NCI-H1105 (cell line): Measurements from ENCODE around the gene EDC3.
A peak's percentile ranks its signal among the peaks of the same experiment; 100 is the strongest.
"Not testable (repeated sequence)": the region's sequence is repeated elsewhere in the genome, so short reads cannot be mapped to it uniquely, and the experiment has no call there.

Source experiments
- DNase-seq: peaks from one replicate; lab custom pipeline; 2025; lab: John Stamatoyannopoulos, UW

The EDC3 gene

DNA sequence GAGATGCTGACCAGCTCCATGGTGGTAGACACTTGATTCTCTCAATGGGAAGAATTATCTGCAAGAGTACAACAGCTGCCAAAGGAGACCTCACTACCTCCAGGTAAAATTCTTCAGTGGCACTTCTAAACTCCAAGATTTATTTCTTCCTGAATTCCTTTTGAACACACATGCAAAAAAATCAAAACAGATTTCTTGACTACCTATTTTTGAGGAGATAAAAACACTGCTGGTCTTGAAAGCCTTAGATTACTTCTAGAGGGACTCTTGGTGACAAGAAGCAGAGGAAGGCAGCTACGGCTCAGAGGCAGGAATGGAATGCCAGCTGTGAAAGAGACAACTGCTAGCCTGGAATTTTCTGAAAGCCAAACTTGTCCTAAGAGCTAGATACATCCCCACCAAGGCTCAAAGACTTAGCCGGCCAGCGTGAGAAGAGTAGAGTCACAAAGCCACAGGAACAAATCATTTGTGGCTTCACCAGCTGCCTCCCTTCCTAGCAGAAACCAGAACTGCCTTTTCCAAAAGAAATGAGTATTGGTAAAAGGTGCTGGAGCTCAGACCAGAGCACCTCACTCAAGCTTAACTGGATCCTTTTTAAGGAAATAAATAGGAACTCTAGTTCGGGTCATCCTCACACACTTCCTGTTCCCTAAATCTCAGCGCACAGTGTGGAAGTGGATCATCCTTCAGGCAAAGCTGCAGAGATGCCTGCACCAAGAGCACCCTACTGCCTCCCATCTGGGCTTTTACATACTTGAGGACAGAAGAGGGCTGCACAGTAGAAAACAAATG, 47.6 kb downstream of the EDC3 start:
- DNase-seq = no peak

DNA sequence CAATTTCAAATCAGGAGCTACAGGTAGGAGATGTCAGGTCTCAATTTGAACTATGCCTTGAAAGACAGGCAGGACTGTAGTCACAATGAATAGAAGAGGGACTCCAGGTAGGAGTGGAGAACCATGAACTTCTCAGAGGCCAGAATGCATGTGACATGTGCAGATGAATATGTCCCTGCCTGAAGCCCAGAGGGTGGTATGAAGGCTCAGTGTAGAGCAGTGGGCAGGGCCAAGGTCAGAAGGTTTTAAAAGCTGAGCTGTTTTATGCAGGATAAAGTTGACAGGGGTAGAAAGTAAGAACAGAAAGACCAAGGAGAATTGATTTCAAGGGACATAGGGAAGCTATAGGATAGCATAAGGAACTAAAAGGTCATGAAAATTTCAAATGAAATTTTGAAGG, 49.3 kb downstream of the EDC3 start:
- DNase-seq = no peak

DNA sequence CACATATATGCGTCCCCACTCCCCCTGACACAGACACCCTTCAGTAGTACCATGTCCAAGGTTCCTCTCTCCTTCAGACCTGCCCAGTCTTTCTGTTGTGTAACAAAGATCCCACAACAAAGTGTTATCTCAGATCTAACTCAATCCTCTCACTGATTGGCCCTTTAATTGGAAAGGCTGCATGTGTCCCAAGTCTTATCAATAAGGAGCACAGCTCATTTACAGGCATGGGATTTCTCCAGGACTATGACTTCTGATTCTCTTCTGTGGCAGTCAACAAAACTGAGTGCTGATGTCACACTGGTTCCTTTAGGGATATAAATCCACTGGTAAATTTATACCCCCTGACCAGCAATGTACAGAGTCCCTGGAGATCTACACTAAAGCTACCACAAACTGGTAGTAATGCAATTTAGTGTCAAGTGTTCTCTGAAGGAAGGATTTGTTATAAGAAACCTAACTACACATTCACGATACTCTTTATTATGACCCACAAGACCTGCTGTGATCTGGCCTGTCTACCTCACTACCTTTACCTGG, 52.1 kb downstream of the EDC3 start:
- DNase-seq = no peak

- no peak for DNase-seq
These were observed 52.8 kb downstream of the EDC3 start for GRCh38 chr15:74642734-74643664.

- peak; percentile 70 for DNase-seq
These were observed 53.5 kb downstream of the EDC3 start for GRCh38 chr15:74642348-74642733.

DNA sequence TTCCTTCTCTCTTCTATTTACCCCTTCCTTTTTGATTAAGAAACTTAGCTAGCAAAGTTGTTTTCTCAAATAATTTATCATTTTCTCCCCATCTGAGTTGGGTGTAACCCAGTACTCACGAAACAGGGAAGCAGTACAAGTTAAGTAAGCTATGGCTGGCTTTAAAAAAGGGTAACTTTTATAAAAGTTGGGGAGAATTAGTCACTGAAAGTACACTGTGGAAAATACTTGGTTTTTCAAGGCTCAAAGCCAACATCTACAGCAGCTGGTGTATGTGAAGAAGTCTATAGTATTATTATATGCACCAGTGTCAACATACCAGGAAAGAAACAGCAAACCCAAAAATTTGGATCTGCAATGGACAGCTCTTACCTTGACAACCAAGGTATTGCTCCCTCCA, 54.7 kb downstream of the EDC3 start:
- DNase-seq = no peak

- no peak for DNase-seq
These were observed 58.8 kb downstream of the EDC3 start for GRCh38 chr15:74636984-74637383.

DNA sequence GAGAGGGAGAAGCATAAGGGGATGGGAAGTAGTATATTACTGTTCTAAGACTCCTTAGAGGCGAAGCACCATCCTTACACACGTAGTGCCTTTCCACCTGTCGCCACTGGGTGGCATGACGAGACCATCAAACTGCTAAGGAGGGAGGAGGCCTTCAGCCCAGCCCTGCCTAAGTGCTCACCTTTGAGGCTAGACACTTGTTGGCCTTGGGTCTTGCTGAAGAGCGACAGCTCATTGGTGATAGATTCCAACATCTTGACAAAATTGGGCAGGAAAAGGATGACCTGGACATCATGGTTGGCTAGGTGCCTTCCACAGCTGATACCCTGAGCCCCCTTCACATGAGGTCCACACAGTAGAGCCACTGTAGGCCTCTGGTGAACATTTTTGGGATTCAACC, 60.6 kb downstream of the EDC3 start:
- no peak for DNase-seq

DNA sequence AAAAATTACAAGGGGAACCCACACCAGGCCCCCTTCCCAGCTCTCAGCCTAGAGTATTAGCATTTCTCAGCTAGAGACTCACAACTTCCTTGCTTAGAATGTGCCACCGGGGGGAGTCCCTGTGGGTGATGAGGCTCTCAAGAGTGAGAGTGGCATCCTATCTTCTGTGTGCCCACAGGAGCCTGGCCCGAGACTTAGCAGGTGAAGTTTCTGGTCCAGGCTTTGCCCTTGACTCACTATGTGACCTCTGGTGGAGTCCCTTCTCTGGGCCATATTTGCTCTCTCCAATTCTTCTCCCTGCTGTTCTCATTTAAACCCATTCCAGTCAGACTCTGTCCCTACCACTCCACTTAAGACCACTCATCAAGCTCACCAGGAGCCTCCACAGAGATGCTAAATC, 62.0 kb downstream of the EDC3 start:
- no peak for DNase-seq

DNA sequence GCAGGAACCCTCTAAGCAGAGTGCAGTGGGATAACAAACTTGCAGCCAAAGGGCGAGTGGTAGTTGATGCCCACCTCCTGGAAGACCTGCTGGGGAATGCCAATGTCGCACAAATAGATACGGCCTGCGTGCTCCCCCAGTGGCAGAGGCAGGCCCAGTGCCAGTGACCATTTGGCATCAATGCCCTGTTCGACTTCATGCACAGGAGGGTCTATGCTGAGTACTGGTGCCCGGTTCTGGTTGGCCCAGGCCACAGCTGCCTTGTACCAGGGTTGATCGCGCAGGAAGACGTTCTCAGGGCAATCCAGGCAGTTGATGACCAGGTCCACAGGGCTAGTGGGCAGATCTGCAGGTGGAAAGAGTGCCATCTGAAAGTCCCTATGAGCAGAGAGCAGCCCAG, 63.2 kb downstream of the EDC3 start:
- DNase-seq = no peak

DNA sequence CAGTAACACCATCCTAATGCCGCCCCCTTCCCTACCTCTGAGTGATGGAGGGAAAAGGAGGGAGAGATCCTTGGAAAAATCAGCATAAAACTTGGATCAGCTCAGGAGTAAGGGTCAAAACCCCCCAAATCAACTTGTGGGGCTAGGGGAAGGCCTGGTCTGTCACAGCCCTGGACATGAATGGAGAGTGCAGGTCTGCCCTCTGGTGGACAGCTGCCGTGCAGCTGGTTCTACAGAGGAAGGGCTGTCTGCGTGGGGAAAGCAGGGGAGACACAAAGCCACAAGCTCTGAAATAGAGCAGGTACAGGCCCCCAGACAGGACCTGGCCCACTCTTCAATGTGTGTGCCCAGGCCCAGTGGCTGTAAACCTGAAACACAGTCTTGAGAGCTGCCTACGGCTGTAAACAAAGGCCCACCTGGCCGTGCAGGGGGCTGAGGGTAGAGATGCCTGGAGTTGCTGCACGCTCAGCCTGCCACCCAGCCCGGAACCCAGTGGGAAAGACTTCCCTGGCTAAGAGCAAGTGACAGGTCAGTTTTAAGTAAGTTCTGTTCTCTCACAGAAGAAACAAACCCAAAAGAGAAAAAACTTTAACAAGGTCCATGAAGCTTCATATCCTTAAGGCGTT, 63.8 kb downstream of the EDC3 start:
- DNase-seq = no peak

GRCh38 chr15:74631408-74631807, 64.4 kb downstream of the EDC3 start:
- DNase-seq = no peak

GRCh38 chr15:74631087-74631385, 64.8 kb downstream of the EDC3 start:
- DNase-seq = no peak

- DNase-seq = no peak
These were observed 65.3 kb downstream of the EDC3 start for GRCh38 chr15:74630284-74631086.

GRCh38 chr15:74629696-74630095, 66.1 kb downstream of the EDC3 start:
- DNase-seq = not testable (repeated sequence)

DNA sequence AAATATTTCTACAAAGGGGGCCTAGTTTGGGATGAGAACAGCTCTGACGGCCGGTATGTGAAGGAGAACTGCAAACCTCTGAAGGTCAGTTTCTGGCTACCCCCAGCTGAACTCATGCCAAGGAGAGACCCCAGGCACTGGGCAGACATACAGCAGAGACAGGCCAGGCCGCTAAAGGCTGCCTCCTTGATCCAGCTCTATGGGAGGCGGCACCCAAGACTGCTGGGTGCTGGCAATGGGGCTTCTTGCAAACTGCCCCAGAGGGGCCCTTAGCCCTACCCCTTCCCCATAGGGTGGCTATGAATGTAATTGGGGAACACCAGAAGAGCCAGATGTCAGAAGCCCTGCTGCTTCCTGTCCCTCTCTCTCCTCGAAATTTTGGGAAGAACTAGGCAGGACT, 66.9 kb downstream of the EDC3 start:
- DNase-seq = no peak

DNA sequence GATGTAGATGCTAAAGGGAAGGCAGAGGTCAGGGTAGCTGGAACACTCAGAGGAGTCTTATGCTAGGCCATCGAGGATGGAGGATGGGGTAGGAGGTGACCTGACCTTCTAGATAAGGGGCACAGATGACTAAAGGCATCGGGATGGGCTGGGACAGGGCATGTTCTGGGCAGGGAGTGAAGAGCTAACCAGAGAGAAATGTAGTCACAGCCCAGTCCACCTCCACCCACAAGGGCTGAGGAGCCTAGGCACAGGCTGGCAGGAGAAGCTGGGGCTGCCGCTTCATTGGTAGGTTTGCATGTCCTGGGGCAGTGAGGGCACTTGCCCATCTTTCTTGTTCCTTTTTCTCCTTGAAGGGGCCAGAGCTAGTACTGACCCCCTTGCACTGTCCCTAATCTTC, 67.6 kb downstream of the EDC3 start:
- no peak for DNase-seq

DNA sequence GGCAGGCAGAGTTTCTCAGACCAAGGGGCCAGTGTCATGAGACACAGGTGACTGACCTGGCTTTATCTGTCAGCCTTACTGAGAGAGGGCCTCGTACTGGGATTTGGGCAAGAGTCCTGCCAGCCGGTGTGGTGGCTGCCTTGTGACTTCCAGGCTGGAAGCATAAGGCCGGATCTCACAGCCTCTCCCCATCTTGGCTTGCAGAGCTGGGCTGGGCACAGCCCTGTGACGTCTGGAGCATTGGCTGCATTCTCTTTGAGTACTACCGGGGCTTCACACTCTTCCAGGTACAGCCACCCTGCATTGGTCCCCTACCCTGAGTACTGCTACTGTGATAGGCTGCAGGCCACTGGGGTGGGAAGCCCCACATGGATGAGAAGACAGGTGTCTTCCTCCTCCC, 68.1 kb downstream of the EDC3 start:
- no peak for DNase-seq

DNA sequence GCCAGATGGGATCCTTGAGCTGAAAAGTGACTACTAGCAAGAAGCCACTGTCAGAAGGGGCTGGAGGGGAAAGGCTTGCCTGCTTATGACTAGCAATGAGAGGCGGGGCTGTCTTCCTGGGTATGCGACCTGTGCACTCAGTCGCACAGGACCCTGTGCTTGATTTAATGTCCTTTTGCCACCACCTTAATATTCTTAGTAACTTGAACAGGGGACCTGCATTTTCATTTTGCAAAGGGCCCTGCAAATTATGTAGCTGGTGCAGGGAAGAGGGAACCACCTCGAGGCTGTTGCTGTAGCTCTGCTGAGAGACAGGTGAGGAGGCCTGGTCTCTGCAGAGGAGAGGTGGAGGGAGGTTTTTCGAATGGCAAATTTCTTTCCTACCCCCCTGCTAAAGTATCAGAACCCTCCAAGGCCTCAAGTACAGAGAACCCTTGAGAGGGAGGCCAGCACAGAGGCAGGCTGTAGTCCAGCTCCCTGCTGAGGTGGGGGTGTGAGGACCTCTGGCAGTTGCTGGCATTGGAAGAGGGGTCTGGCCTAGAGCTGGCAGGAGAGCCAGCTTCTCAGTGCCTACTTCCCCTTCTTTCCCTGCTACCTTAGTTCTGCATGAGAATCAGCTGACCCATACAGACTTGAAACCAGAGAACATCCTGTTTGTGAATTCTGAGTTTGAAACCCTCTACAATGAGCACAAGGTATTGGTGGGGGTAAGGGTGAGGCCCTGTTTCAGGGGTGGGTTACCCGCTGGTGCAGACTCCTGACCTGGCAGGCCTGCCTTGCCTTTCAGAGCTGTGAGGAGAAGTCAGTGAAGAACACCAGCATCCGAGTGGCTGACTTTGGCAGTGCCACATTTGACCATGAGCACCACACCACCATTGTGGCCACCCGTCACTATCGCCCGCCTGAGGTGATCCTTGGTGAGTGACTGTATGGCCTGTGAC, 68.8 kb downstream of the EDC3 start:
- no peak for DNase-seq

- DNase-seq = no peak
These were observed 69.5 kb downstream of the EDC3 start for GRCh38 chr15:74626336-74626735.

GRCh38 chr15:74625693-74626092, 70.1 kb downstream of the EDC3 start:
- no peak for DNase-seq
